ENCODE measurements around the gene STRIP2. TPM values are rescaled to one million over a fixed set of nuclear protein-coding genes. Genes with fewer than 3 reads are reported as not detected.

The STRIP2 gene
- total RNA-seq, 1 experiment from 2014 or later: 10.8 TPM

GRCh38 chr7:129466796-129467195 lies 32.6 kb downstream of the STRIP2 start:
- no peak for TF ChIP-seq POLR2A (IDR thresholded peaks at IDR 0.05; ENCODE audit: borderline replicate concordance, extremely low read depth, insufficient read depth, insufficient read length)
- no peak for TF ChIP-seq ATF3 (IDR thresholded peaks at IDR 0.05)
- TF ChIP-seq CEBPB (IDR thresholded peaks at IDR 0.05; ENCODE audit: low read depth): no peak
- no peak for TF ChIP-seq TCF7L2 (IDR thresholded peaks at IDR 0.05; ENCODE audit: borderline replicate concordance, extremely low read depth, insufficient read depth, insufficient read length)
- TF ChIP-seq SRF (IDR thresholded peaks at IDR 0.05; ENCODE audit: low read depth): no peak
- no peak for TF ChIP-seq FOSL1 (IDR thresholded peaks at IDR 0.05; ENCODE audit: low read depth)
- no peak for ATAC-seq

GRCh38 chr7:129468087-129468486 lies 33.9 kb downstream of the STRIP2 start:
- no peaks in the 10 kb centered on the region for H4K20me1 ChIP-seq (ENCODE audit: insufficient read depth)
- H3K4me2 ChIP-seq (ENCODE audit: low read length): no peak overlapping the region
- ChIA-PET POLR2A (no interaction called here), CTCF (interaction anchor here (1.3 kb wide), 1 partner anchor 125 kb away, joined by 3 read pairs; no protein-coding TSS in a partner anchor), RAD21 (ENCODE audit: low non-redundant PET in 1 of 2, low total read pairs in 2 of 2, uncharacterized antibody in 2 of 2, unreplicated experiment in 2 of 2) (no interaction called here)
- no TSS peak for BruUV-seq (replicated peaks)
- ATAC-seq (no peak), DNase-seq (ENCODE audit: low read depth, low spot score) (no peak)
- no peaks in the 10 kb centered on the region for H3K9me2 ChIP-seq (ENCODE audit: insufficient read depth)
- 0 out of 4 replicates have a peak, but pooled peaks cover 0 to 3% of the 10 kb centered on the region in 2 experiments for H3K36me3 ChIP-seq (ENCODE audit: control insufficient read depth in 1 of 2, insufficient read depth in 2 of 2, low read length in 2 of 2)
- H3K27ac ChIP-seq (ENCODE audit: low read depth, low read length): no peak overlapping the region
- intact Hi-C loops (cut with micrococcal nuclease): no loop called here
- H3K4me1 ChIP-seq (ENCODE audit: control insufficient read depth in 1 of 2, insufficient read depth in 2 of 2, low read length in 2 of 2): peaks cover 0 to 9% of the 10 kb centered on the region in 2 experiments; a peak in 3 of 4 replicates
- H3K27me3 ChIP-seq (ENCODE audit: insufficient read depth, low read length): no peaks in the 10 kb centered on the region
- H3K9me3 ChIP-seq (ENCODE audit: control insufficient read depth in 1 of 2, insufficient read depth in 1 of 2, low read depth in 1 of 2, low read length in 2 of 2): no peaks in the 10 kb centered on the region
- no peaks in the 10 kb centered on the region for H3K79me2 ChIP-seq (ENCODE audit: insufficient read depth, low read length)
- no peak overlapping the region for H2AFZ ChIP-seq (ENCODE audit: low read depth, low read length, poor library complexity, severe bottlenecking)
- no peak overlapping the region for H3K4me3 ChIP-seq (replicated peaks in 1 of 2; ENCODE audit: low read depth in 1 of 2, low read length in 2 of 2)
- no peak overlapping the region for H3K9ac ChIP-seq (ENCODE audit: low read length)
- TF ChIP-seq ELF1 (IDR thresholded peaks at IDR 0.05; ENCODE audit: borderline replicate concordance, low read depth) (no peak), JUND (IDR thresholded peaks at IDR 0.05) (no peak), REST (IDR thresholded peaks at IDR 0.05; ENCODE audit: low read depth) (no peak), SRF (IDR thresholded peaks at IDR 0.05; ENCODE audit: low read depth) (no peak), POLR2AphosphoS5 (IDR thresholded peaks at IDR 0.05; ENCODE audit: low read depth, low read length) (no peak), YY1 (IDR thresholded peaks at IDR 0.05; ENCODE audit: extremely low read depth, insufficient replicate concordance, low read depth, low read length) (no peak), ATF3 (IDR thresholded peaks at IDR 0.05) (no peak), ZBTB33 (IDR thresholded peaks at IDR 0.05; ENCODE audit: extremely low read depth, insufficient replicate concordance, low read length) (no peak), TCF7L2 (IDR thresholded peaks at IDR 0.05; ENCODE audit: borderline replicate concordance, extremely low read depth, insufficient read depth, insufficient read length) (no peak), ZNF274 (IDR thresholded peaks at IDR 0.05; ENCODE audit: low read depth, low read length) (no peak), CEBPB (IDR thresholded peaks at IDR 0.05; ENCODE audit: low read depth) (no peak)

More at GRCh38 chr7:129466796-129467195, 32.6 kb downstream of the STRIP2 start:
- no peaks in the 10 kb centered on the region for H4K20me1 ChIP-seq (ENCODE audit: insufficient read depth)
- no peak overlapping the region for H3K4me2 ChIP-seq (ENCODE audit: low read length)
- no peak overlapping the region for H3K27ac ChIP-seq (ENCODE audit: low read depth, low read length)
- ChIA-PET RAD21 (ENCODE audit: low non-redundant PET in 1 of 2, low total read pairs in 2 of 2, uncharacterized antibody in 2 of 2, unreplicated experiment in 2 of 2) (no interaction called here), POLR2A (no interaction called here), CTCF (interaction anchor here (0.7 kb wide), 1 partner anchor 99 kb away, joined by 3 read pairs; no protein-coding TSS in a partner anchor)
- DNase-seq (ENCODE audit: low read depth, low spot score): no peak
- H3K9ac ChIP-seq (ENCODE audit: low read length): no peak overlapping the region
- peaks cover 0 to 7% of the 10 kb centered on the region in 2 experiments; a peak in 3 of 4 replicates for H3K4me1 ChIP-seq (ENCODE audit: control insufficient read depth in 1 of 2, insufficient read depth in 2 of 2, low read length in 2 of 2)
- BruUV-seq (replicated peaks): no TSS peak
- no peak overlapping the region for H3K4me3 ChIP-seq (replicated peaks in 1 of 2; ENCODE audit: low read depth in 1 of 2, low read length in 2 of 2)
- H3K79me2 ChIP-seq (ENCODE audit: insufficient read depth, low read length): no peaks in the 10 kb centered on the region
- no peaks in the 10 kb centered on the region for H3K9me3 ChIP-seq (ENCODE audit: control insufficient read depth in 1 of 2, insufficient read depth in 1 of 2, low read depth in 1 of 2, low read length in 2 of 2)
- no peaks in the 10 kb centered on the region for H3K9me2 ChIP-seq (ENCODE audit: insufficient read depth)
- intact Hi-C loops (cut with micrococcal nuclease): no loop called here
- H3K36me3 ChIP-seq (ENCODE audit: control insufficient read depth in 1 of 2, insufficient read depth in 2 of 2, low read length in 2 of 2): peaks cover 0 to 4% of the 10 kb centered on the region in 2 experiments; a peak in 2 of 4 replicates
- H2AFZ ChIP-seq (ENCODE audit: low read depth, low read length, poor library complexity, severe bottlenecking): no peak overlapping the region
- H3K27me3 ChIP-seq (ENCODE audit: insufficient read depth, low read length): no peaks in the 10 kb centered on the region
